Fibroblast of mammary gland (primary cell): Measurements from ENCODE around the gene COX19.
"Not testable (repeated sequence)": the region's sequence is repeated elsewhere in the genome, so short reads cannot be mapped to it uniquely, and the experiment has no call there.

Experiments used
- DNase-seq: peaks from one replicate; pipeline ENCODE4 v3.0.0-alpha.2; 2010; ENCODE audit warnings: low read depth
- H3K4me3 ChIP-seq: 2 replicates; pipeline ENCODE4 v1.5.1; 2011; ENCODE audit warnings: low read depth, mild to moderate bottlenecking, low read length, moderate library complexity; ENCODE audit not compliant: control insufficient read depth
- TF ChIP-seq, protein P1 (sequence below): conservative IDR thresholded peaks from 2 replicates; pipeline ENCODE4 v1.5.1; 2011; ENCODE audit warnings: low read depth, low read length, inconsistent platforms; ENCODE audit not compliant: control insufficient read depth, insufficient read depth

Gene COX19

DNA sequence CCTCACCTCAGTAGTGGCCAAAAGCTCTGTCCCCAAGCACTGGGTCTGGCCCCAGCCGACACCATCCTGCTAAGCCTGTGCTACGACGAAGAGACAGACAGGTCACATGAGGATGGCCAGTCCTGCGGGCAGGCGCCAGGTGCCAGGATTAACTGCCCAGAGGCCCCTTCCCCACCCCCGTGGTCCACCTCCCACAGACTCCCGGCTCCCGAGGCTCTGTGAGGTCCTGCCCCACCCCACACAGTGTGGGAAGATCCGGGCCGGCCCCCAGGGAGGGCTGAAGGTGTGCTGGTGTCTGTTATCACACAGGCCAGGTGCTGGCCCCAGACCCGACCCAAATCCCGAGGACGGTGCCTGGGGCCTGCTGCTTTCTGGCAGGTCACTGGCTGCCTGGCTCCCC, 34.9 kb upstream of the COX19 start:
- no peak overlapping the region for H3K4me3 ChIP-seq
- TF ChIP-seq, protein P1, sequence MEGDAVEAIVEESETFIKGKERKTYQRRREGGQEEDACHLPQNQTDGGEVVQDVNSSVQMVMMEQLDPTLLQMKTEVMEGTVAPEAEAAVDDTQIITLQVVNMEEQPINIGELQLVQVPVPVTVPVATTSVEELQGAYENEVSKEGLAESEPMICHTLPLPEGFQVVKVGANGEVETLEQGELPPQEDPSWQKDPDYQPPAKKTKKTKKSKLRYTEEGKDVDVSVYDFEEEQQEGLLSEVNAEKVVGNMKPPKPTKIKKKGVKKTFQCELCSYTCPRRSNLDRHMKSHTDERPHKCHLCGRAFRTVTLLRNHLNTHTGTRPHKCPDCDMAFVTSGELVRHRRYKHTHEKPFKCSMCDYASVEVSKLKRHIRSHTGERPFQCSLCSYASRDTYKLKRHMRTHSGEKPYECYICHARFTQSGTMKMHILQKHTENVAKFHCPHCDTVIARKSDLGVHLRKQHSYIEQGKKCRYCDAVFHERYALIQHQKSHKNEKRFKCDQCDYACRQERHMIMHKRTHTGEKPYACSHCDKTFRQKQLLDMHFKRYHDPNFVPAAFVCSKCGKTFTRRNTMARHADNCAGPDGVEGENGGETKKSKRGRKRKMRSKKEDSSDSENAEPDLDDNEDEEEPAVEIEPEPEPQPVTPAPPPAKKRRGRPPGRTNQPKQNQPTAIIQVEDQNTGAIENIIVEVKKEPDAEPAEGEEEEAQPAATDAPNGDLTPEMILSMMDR, result no peak
- DNase-seq, result no peak

DNA sequence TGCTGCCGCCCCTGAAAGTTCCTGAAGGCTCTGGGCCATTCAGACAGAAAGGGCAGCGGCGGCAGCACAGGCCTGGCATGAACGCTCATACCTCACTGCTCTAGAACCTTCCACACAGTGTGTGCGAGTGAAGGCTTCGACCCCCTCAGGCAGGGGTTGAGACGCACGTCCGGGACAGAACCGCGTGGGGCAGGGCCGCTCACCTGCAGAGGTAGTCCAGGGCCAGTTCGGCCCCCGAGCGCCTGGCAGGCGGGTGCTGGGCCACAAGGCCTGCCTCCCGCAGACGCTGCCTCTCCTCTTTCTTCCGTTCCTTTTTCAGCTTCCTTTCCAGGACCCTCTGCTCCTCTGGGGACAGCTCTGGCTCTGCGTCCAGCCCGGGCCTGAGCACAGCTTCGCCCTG, 34.4 kb upstream of the COX19 start:
- H3K4me3 ChIP-seq, result no peak overlapping the region
- DNase-seq, result no peak
- TF ChIP-seq, protein P1, result no peak

DNA sequence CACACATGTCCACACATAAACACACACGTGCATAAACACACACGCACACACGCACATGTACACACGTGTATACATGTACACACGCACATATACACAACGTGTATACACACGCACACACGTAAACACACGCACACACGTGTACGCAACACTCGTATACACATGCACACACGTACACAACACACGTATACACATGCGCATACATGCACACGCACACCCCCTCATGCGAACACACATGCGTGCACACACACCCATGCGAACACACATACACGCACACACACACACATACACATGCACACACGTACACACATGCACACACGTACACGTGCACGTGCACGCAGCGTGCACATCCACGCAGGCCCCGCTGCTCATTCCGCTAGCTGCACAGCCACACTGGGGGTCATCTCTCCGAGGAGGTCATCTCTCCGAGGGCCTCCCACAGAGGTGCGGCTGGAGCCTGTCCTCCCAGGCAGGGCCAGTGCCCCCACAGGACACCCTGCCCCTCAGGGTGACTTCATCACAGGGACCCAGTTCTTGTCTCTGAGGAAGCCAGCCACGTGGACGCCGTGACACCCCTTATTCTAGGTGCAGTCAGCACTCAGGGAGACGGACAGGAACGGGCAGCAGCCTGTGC, 33.5 kb upstream of the COX19 start:
- TF ChIP-seq, protein P1, result no peak
- no peak overlapping the region for H3K4me3 ChIP-seq

DNA sequence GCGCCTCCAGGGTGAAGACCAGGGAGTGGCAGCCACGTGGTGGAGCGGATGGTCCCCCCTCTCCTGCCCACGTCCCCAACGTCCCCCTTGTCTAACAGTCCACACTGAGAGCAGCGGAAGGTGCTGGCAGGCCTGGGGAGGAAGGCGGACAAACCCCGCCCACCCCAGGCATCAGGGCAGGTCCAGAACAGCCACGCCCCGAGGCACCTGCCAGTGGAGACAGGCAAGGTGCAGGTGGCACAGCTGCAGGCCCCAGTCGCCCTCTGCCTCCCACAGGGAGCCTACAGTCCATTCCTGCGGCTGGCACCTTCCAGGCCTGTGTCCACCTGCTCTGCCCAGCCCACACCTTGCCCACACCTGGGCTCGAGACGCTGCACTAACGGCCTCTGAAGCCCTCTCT, 32.6 kb upstream of the COX19 start:
- TF ChIP-seq, protein P1, result no peak
- no peak for DNase-seq
- no peak overlapping the region for H3K4me3 ChIP-seq

More for the DNA sequence above, 33.5 kb upstream of the COX19 start:
- no peak for DNase-seq

DNA sequence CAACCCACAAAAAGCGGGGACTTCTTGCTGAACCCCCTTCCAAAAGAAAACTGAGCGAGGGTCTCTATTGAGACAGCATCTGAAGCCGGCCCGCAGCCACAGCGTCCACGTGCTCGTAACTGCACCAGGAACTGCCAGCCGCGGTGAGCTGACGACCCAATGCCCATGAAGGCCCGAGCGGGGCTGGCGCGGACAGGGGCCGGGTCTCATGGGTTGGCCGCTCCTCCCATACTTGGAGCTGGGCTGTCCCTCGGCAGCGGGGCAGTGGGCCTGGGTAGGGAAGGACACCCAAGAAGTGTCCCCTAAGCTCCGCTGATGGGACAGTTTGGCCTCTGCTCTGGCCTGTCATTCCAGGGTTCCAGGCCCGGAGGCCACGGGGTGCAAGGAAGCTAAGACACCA, 30.0 kb upstream of the COX19 start:
- TF ChIP-seq, protein P1, result no peak
- no peak overlapping the region for H3K4me3 ChIP-seq
- no peak for DNase-seq

DNA sequence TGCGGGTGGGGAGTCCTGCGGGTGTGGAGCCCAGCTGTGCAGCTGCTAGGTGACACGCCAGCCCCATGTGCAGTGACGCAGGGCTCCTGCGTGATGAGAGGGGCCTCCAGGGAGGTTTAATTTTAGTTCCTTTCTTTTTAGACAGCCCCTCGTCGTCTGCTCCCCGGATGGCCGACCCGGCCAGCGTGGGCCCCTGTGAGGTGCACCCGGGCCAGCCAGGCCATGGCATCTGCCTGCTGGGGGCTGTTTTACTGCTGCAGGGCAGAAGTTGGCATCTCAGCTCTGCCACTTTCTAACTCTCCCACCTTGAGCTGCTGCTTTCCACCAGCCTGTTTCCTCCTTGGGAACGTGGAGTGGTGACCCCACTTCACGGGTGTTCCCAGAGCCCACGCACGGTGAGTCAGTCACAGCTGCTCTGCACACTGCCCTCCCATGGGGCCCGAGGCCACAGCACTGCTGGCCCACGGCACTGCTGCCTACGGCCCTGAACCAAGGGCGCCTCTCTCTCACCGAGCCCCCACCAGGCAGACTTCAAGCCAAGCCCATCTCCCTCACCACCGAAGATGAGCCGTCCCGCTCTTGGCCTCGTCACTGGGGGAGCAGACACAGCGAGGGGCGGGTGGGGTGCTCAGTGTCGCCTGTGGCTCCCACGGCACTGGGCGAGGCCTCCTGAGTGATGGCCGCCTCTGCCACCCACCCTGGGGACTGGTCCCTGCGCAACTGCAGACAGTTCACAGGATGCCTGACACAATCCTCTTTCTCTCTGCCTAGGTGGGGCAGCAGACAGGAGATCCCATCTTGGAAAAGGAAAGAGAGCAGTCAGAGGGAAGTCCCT, 28.9 kb upstream of the COX19 start:
- H3K4me3 ChIP-seq, result no peak overlapping the region
- TF ChIP-seq, protein P1, result no peak
- no peak for DNase-seq

DNA sequence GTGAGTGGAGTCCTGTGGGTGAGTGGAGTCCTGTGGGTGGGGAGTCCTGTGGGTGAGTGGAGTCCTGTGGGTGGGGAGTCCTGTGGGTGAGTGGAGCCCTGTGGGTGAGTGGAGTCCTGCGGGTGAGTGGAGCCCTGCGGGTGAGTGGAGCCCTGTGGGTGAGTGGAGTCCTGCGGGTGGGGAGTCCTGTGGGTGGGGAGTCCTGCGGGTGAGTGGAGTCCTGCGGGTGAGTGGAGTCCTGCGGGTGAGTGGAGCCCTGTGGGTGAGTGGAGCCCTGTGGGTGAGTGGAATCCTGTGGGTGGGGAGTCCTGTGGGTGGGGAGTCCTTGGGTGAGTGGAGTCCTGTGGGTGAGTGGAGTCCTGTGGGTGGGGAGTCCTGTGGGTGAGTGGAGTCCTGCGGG, 27.1 kb upstream of the COX19 start:
- H3K4me3 ChIP-seq, DNase-seq: not testable (repeated sequence)

DNA sequence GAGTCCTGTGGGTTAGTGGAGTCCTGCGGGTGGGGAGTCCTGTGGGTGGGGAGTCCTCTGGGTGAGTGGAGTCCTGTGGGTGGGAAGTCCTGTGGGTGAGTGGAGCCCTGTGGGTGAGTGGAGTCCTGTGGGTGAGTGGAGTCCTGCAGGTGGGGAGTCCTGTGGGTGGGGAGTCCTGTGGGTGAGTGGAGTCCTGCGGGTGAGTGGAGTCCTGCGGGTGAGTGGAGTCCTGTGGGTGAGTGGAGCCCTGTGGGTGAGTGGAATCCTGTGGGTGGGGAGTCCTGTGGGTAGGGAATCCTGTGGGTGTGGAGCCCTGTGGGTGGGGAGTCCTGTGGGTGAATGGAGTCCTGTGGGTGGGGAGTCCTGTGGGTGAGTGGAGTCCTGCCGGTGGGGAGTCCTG, 26.7 kb upstream of the COX19 start:
- DNase-seq, H3K4me3 ChIP-seq: not testable (repeated sequence)

DNA sequence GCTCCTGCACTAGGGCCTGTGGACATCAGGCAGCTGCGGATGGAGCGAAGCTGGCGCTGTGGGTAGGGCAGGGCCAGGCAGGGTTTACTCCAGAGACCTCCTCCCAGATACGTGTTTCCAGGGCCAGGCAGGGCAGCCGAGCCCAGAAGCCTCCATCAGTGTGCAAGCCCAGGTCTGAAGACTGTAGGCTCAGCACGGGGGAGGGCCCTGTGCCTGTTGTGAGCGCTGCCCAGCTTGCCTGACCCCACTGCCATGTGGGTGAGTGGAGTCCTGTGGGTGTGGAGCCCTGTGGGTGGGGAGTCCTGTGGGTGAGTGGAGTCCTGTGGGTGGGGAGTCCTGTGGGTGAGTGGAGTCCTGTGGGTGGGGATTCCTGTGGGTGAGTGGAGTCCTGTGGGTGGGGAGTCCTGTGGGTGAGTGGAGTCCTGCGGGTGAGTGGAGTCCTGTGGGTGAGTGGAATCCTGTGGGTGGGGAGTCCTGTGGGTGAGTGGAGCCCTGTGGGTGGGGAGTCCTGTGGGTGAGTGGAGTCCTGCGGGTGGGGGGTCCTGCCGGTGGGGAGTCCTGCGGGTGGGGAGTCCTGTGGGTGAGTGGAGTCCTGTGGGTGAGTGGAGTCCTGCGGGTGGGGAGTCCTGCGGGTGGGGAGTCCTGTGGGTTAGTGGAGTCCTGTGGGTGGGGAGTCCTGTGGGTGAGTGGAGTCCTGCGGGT, 25.9 kb upstream of the COX19 start:
- DNase-seq, H3K4me3 ChIP-seq: not testable (repeated sequence)
